OCI-LY7 (cell line): ENCODE measurements around the gene PCDHA4. TPM values are rescaled to one million over a fixed set of nuclear protein-coding genes. Genes with fewer than 3 reads are reported as not detected.
"Not testable (repeated sequence)": the region's sequence is repeated elsewhere in the genome, so short reads cannot be mapped to it uniquely, and the experiment has no call there.

Experiments used
- BruUV-seq: library from RNA; stranded (reverse); fragments of 400-500 nt; replicated peaks from 2 replicates; lab custom pipeline; 2021; lab: Mats Ljungman, UMichigan
- CTCF ChIA-PET: fragments of 300-600 bp; sonication (Branson Sonifier 250); formaldehyde crosslinking; loops from one replicate; lab custom pipeline; 2022; ENCODE audit warnings: antibody characterized with exemption; ENCODE audit not compliant: unreplicated experiment; lab: Charles Lee
- POLR2A ChIA-PET: fragments of 300-600 bp; sonication (Branson Sonifier 250); formaldehyde crosslinking; loops from one replicate; lab custom pipeline; 2022; ENCODE audit warnings: antibody characterized with exemption; lab: Charles Lee
- DNase-seq: peaks from one replicate; pipeline ENCODE4 v3.0.0-alpha.2; 2015; ENCODE audit warnings: low spot score
- H2AFZ ChIP-seq: fragments of 200-600 bp; sonication (generic), shearing (Covaris generic); 2 replicates; pipeline ENCODE4 v1.6.1; 2014; ENCODE audit warnings: mild to moderate bottlenecking, antibody characterized with exemption, low read length, moderate library complexity
- H3K27ac ChIP-seq: fragments of 200-600 bp; sonication (generic); 2 replicates; pipeline ENCODE4 v1.5.1; 2014; ENCODE audit warnings: mixed run types, low read depth, mild to moderate bottlenecking, moderate library complexity, low read length, inconsistent platforms; ENCODE audit not compliant: poor library complexity, severe bottlenecking
- H3K36me3 ChIP-seq: fragments of 200-600 bp; sonication (generic); 2 replicates; pipeline ENCODE4 v1.6.1; 2014; ENCODE audit warnings: mild to moderate bottlenecking, antibody characterized with exemption, low read length, moderate library complexity, mixed read lengths; ENCODE audit not compliant: insufficient read depth
- H3K4me1 ChIP-seq: fragments of 200-600 bp; sonication (generic); 2 replicates; pipeline ENCODE4 v1.5.1; 2014; ENCODE audit warnings: mild to moderate bottlenecking, low read length; ENCODE audit not compliant: insufficient read depth, poor library complexity, severe bottlenecking
- H3K4me2 ChIP-seq: fragments of 200-600 bp; sonication (generic); 2 replicates; pipeline ENCODE4 v1.6.1; 2014; ENCODE audit warnings: mild to moderate bottlenecking, low read length
- H3K4me3 ChIP-seq: fragments of 200-600 bp; sonication (generic); 2 replicates; pipeline ENCODE4 v1.5.1; 2014; ENCODE audit warnings: mild to moderate bottlenecking, low read depth, low read length; ENCODE audit not compliant: poor library complexity, severe bottlenecking
- H3K79me2 ChIP-seq: fragments of 200-600 bp; sonication (generic); 2 replicates; pipeline ENCODE4 v1.6.1; 2016; ENCODE audit warnings: low read depth, mild to moderate bottlenecking, low read length, moderate library complexity, mixed read lengths; ENCODE audit not compliant: insufficient read depth
- H3K9me2 ChIP-seq: fragments of 200-600 bp; sonication (generic); 2 replicates; pipeline ENCODE4 v1.6.1; 2016; ENCODE audit warnings: mild to moderate bottlenecking, low read length, mixed read lengths; ENCODE audit not compliant: insufficient read depth
- H3K9me3 ChIP-seq: fragments of 200-600 bp; sonication (generic); 2 replicates; pipeline ENCODE4 v1.6.1; 2014; ENCODE audit warnings: mild to moderate bottlenecking, mixed run types, low read length, mixed read lengths
- H4K20me1 ChIP-seq: fragments of 200-600 bp; sonication (generic); 2 replicates; pipeline ENCODE4 v1.6.1; 2014; ENCODE audit warnings: mild to moderate bottlenecking, antibody characterized with exemption, low read length, moderate library complexity, mixed read lengths; ENCODE audit not compliant: insufficient read depth
- CTCF ChIP-seq: fragments of 200-600 bp; sonication (generic); conservative IDR thresholded peaks from 2 replicates; pipeline ENCODE4 v1.5.1; 2014; ENCODE audit warnings: mild to moderate bottlenecking, antibody characterized with exemption, low read length, moderate library complexity, mixed read lengths
- EZH2phosphoT487 ChIP-seq: fragments of 200-600 bp; sonication (generic); IDR thresholded peaks from 2 replicates; pipeline ENCODE4 v1.6.1; 2018; ENCODE audit warnings: low read depth, borderline replicate concordance, mild to moderate bottlenecking, mixed run types, antibody characterized with exemption, low read length, moderate library complexity, mixed read lengths
- intact Hi-C: fragments of 100-400 bp; cut with micrococcal nuclease; formaldehyde crosslinking; loops from one replicate; pipeline ENCODE4 v1.10.0; 2022; ENCODE audit not compliant: unreplicated experiment
- total RNA-seq, 2 experiments: library from RNA; depleted of rRNA in 1 of 2; stranded (reverse); fragments of >200 nt in 1 of 2; shearing (Covaris generic) in 1 of 2; gene quantifications; 2 replicates each; pipeline ENCODE4 v1.2.3, GENCODE V29; 2014 to 2022

The PCDHA4 gene
- total RNA-seq, 2 experiments from 2014 or later = not detected

GRCh38 chr5:140802781-140803271 is 4.0 kb upstream of the PCDHA4 start:
- H3K36me3 ChIP-seq = no peaks in the 10 kb centered on the region
- no peak overlapping the region for H3K27ac ChIP-seq
- no peak overlapping the region for H2AFZ ChIP-seq
- H4K20me1 ChIP-seq = no peaks in the 10 kb centered on the region
- POLR2A ChIA-PET = no interaction called here
- H3K4me3 ChIP-seq = no peak overlapping the region
- CTCF ChIA-PET = no interaction called here
- H3K4me1 ChIP-seq = no peaks in the 10 kb centered on the region
- no TSS peak for BruUV-seq
- H3K9me3 ChIP-seq = no peaks in the 10 kb centered on the region
- H3K9me2 ChIP-seq = no peaks in the 10 kb centered on the region
- H3K79me2 ChIP-seq = no peaks in the 10 kb centered on the region
- no peak for DNase-seq
- TF ChIP-seq EZH2phosphoT487 (no peak), CTCF (no peak)
- H3K4me2 ChIP-seq = no peak overlapping the region
- intact Hi-C loops = no loop called here

DNA sequence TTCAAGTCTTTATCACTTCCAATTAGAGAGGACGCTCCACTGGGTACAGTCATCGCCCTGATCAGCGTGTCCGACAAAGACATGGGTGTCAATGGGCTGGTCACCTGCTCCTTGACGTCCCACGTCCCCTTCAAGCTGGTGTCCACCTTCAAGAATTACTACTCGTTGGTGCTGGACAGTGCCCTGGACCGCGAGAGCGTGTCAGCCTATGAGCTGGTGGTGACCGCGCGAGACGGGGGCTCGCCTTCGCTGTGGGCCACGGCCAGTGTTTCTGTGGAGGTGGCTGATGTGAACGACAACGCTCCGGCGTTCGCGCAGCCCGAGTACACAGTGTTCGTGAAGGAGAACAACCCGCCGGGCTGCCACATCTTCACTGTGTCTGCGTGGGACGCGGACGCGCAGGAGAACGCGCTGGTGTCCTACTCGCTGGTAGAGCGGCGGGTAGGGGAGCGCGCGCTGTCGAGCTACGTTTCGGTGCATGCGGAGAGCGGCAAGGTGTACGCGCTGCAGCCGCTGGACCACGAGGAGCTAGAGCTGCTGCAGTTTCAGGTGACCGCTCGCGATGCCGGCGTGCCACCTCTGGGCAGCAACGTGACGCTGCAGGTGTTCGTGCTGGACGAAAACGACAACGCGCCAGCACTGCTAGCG is 1.5 kb downstream of the PCDHA4 start:
- H3K9me2 ChIP-seq, BruUV-seq, CTCF ChIA-PET: not testable (repeated sequence)

DNA sequence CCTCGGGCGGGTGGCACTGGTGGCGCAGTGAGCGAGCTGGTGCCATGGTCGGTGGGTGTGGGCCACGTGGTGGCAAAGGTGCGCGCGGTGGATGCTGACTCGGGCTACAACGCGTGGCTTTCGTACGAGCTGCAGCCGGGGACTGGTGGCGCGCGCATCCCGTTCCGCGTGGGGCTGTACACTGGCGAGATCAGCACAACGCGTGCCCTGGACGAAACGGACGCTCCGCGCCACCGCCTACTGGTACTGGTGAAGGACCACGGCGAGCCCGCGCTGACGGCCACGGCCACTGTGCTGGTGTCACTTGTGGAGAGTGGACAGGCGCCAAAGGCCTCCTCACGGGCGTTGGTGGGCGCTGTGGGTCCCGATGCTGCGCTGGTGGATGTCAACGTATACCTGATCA is 2.0 kb downstream of the PCDHA4 start:
- Histone ChIP-seq H2AFZ (no peak overlapping the region), H3K4me2 (no peak overlapping the region), H4K20me1 (no peaks in the 10 kb centered on the region), H3K9me2 (no peaks in the 10 kb centered on the region), H3K4me1 (no peaks in the 10 kb centered on the region), H3K9me3 (no peaks in the 10 kb centered on the region), H3K4me3 (no peak overlapping the region), H3K36me3 (no peaks in the 10 kb centered on the region), H3K79me2 (no peaks in the 10 kb centered on the region), H3K27ac (no peak overlapping the region)
- no peak for TF ChIP-seq CTCF
- TF ChIP-seq EZH2phosphoT487 = no peak
- BruUV-seq = no TSS peak
- ChIA-PET POLR2A (no interaction called here), CTCF (no interaction called here)
- intact Hi-C loops = no loop called here
- DNase-seq = no peak

More for the DNA sequence above, 1.5 kb downstream of the PCDHA4 start:
- H3K4me1 ChIP-seq, H3K27ac ChIP-seq, POLR2A ChIA-PET, H3K79me2 ChIP-seq, intact Hi-C loops, DNase-seq, H3K36me3 ChIP-seq, H3K9me3 ChIP-seq, H2AFZ ChIP-seq, H4K20me1 ChIP-seq, H3K4me2 ChIP-seq, H3K4me3 ChIP-seq: not testable (repeated sequence)
